Mesenteric fat pad (tissue), 1 donor: ENCODE data around the gene ESPN. TPM values are rescaled to one million over a fixed set of nuclear protein-coding genes. Genes with fewer than 3 reads are reported as not detected.
"Not testable (repeated sequence)": the region's sequence is repeated elsewhere in the genome, so short reads cannot be mapped to it uniquely, and the experiment has no call there.

Experiments used
- DNase-seq: peaks from one replicate; pipeline ENCODE4 v3.0.0-alpha.2; 2020; ENCODE audit warnings: low spot score
- total RNA-seq: library from RNA; stranded (reverse); fragmentation: NEBNext Ultra II Directional; extraction: Animal tissue kit (Norgen Biotek cat#: 25700); gene quantifications from one replicate; pipeline ENCODE4 v1.2.1, GENCODE V29; 2021
- donor health status: DM: yes; HTN: yes; CAD: no.

Gene ESPN
- total RNA-seq, 1 donor from 2014 or later: 0.80 TPM

GRCh38 chr1:6477039-6477820, 52.7 kb downstream of the ESPN start:
- no peak for DNase-seq

GRCh38 chr1:6481820-6482219, 57.2 kb downstream of the ESPN start:
- DNase-seq: no peak

DNA sequence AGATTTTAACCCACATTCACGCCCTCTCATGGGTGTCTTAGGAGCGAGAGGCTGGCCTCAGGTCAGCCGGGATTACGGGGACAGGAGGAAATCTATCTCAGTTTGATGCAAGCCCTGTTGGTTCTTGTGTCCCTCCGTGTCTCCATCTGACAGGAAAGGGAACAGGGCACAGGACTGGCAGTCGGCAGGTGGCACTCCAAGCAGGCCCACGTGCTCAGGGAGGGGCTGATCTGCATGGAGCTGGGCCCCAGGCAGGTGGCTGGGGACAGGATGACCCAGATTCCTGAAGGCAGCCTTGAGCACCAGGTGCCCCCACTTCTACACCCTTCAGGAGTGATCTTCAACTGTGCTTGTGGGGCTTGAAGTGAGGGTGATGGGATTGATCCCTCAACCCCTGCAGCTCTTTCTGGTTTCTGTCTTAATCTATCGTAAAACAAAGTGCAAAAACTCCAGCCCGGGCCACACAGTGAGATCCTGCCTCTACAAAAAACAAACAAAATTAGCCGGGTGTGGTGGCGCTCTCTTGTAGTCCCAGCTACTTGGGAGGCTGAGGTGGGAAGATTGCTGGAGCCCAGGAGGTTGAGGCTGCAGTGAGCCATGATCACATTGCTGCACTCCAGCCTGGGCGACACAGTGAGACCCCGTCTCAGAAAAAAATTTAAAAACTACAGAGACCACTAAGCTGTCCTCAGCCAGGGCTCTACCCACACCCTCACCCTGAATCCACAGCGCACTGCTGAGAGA, 58.6 kb downstream of the ESPN start:
- no peak for DNase-seq

DNA sequence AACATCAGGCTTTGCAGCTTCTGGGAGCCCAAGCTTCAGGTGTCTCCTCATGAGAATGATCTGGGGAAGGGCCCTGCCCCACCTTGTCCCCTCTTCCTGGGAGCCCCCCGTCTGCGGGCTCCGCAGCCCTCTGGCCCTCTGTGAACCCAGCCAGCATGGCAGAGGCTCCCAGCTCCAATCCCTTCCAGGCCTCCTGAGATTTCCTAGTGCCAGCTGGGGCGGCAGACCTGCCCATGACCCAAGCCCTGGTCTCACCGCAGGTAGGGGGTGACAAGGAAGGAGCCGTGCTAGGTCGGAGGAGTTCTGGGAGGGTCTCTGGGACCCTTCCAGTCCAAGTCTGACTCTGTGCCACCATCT, 59.2 kb downstream of the ESPN start:
- DNase-seq: no peak

DNA sequence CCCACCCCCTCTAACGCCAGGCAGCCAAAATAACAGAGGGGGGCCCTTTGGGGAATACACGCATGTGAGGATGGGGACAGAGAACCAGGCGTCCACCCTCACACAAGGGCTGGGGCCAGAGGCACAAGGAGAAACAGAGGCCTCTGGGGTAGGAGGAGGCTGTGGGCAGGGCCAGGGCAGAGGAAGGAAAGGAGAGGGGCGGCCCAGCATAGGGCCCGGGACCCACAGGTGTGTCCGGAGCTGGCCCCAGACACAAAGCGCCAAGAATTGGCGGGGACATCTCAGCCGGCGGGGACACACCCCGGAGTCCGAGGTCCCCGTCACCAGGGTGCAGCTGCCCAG, 60.2 kb downstream of the ESPN start:
- DNase-seq: no peak

DNA sequence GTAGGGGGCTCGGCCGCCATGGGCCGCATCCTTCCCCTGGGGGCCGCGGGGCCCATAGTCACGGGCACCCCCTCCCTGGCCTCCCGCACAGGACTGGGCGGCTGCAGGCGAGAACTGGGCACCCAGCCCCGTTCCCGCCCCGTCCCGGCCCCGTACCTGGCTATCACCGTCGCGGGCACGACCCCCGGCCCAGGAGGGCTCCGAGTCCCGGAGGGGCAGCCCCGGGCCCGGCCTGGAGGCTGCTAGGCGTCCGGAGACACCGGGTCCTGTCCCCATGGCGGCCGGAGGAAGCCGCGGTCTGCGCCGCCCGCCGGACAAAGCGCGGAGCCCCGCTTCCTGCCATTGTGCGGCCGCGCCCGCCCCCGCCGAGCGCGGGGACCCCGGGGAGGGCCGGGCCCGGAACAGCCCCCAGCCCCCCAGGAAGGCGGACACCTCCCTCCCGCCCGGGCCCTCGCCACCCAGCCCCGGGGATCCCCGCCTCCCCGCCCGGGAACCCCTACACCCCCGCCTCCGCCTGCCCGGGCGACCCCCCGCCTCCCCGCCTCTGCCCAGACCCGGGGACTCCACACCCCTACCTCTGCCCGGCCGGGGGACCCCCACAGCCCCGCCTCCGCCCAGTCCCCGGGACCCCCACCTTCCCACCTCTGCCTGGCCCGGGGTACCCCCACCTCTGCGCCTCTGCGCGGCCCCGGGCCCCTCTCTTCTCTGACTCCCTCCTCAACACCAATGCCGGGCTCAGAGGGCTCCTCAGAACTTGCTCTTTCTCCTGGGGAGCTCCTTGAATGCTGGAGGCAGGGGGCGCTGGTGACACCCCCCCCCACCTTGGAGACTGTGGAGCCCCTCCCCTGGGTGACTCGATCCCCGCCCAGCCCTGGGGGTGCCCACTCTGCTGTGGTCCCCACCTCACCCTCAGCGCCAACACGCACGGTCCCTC, 60.9 kb downstream of the ESPN start:
- no peak for DNase-seq

- DNase-seq: no peak
Observed at GRCh38 chr1:6486433-6487011, 61.9 kb downstream of the ESPN start.

DNA sequence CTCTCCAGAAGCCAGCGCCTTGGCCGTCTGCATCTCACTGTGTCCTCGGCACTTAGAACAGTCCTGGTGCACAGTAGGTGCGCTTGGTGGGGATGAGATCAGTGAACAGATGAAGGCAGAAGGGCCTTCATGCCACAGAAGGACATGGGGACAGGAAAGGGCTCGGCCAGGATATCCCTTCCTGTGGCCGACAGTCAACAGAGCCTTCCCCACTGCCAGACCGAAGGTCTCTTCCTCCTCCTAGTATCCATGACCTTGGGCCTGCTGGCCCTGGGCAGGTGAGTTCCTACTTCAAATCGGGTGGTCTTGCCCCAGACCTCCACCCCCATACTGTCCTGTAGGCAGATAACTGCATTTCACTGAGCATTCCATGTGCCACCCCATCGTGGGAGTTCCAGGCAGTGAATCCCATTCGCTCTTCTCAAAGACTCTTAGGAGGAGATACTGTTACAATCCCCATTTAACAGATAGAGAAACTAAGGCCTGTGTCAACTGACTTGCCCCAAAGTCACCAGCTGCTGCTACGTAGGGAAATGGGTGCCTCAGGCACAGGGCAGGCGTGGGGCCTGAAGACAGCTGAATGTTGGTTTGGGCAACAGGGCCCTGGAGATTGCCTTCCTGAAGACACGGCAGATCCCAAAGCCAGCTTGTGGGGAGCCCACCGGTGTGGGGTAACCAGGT, 63.4 kb downstream of the ESPN start:
- DNase-seq: no peak

GRCh38 chr1:6488602-6489382, 64.2 kb downstream of the ESPN start:
- DNase-seq: no peak

- no peak for DNase-seq
Observed at GRCh38 chr1:6489383-6489765, 64.8 kb downstream of the ESPN start.

GRCh38 chr1:6489799-6490180, 65.2 kb downstream of the ESPN start:
- no peak for DNase-seq

GRCh38 chr1:6490181-6491080, 65.9 kb downstream of the ESPN start:
- no peak for DNase-seq

- no peak for DNase-seq
Observed at GRCh38 chr1:6491081-6491449, 66.5 kb downstream of the ESPN start.

DNA sequence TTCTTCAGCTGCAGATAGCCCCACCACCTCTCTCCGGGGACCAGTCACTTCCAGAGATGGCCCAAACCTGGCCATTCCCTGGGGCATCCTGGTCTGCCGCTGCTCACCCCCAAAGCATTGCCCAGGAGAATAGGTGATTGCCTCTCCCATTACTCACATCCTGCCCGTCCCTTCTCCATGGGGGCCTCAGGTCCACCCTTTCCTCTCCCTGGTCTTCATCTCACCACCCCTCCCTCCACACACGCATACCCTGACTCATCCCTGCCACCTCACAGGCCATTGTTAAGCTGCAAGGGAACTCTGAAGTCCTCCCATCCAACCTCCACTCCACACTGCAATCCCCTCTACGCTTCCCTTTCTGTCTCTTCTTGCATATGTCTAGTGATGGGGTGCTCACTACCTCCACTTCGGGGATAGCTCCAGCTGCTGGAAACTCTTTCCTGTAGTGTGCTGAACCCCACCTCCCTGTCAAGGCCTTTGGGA, 66.9 kb downstream of the ESPN start, which contains the start of gene PLEKHG5:
Gene PLEKHG5, minus strand, starts transcription at position 188 of the 483 bp plus-strand sequence. CDS start 14,096 bp downstream, outside the sequence.
- no peak for DNase-seq

DNA sequence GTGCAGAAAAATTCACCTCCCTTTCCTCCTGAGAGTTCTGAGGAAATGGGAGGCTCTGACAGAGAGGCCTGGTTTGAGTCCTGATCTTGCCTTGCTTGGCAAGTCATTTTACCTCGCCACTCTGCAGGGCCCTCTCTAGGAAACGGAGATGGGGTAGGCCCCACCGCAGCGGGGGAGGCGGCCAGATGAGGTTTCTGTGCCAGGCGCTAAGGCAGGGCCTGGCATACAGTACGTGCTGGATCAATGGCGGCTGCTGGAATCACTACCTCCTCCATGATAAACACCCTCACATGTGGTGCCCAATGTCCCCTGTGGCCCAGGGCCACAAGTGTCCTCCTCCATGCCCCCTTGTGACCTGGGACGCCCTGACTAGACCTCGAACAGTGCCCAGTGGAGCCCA, 67.4 kb downstream of the ESPN start:
- no peak for DNase-seq

GRCh38 chr1:6493834-6494223, 69.3 kb downstream of the ESPN start:
- not testable (repeated sequence) for DNase-seq

- no peak for DNase-seq
Observed at GRCh38 chr1:6494627-6495026, 70.1 kb downstream of the ESPN start.

GRCh38 chr1:6495041-6495441, 70.5 kb downstream of the ESPN start:
- no peak for DNase-seq
